HG02678 (cell line): ENCODE results near the gene WIPF3.
"Not testable (repeated sequence)": the region's sequence is repeated elsewhere in the genome, so short reads cannot be mapped to it uniquely, and the experiment has no call there.

Source experiments
- ATAC-seq: cut with Tn5 transposase; IDR thresholded peaks from one replicate; pipeline ENCODE4 v1.9.1; 2021; ENCODE audit warnings: mild to moderate bottlenecking, moderate library complexity; ENCODE audit not compliant: unreplicated experiment

WIPF3 gene

GRCh38 chr7:29875741-29876140 is 69.4 kb downstream of the WIPF3 start:
- no peak for ATAC-seq

- no peak for ATAC-seq
Measured at GRCh38 chr7:29877196-29877595, 70.9 kb downstream of the WIPF3 start.

- no peak for ATAC-seq
Measured at GRCh38 chr7:29878081-29878688, 71.9 kb downstream of the WIPF3 start.

GRCh38 chr7:29879609-29880008 is 73.3 kb downstream of the WIPF3 start:
- no peak for ATAC-seq

GRCh38 chr7:29881724-29882123 is 75.4 kb downstream of the WIPF3 start:
- ATAC-seq: no peak

- ATAC-seq: no peak
Measured at GRCh38 chr7:29882481-29882880, 76.2 kb downstream of the WIPF3 start.

- no peak for ATAC-seq
Measured at GRCh38 chr7:29883462-29884398, 77.4 kb downstream of the WIPF3 start.

GRCh38 chr7:29884399-29885272 is 78.3 kb downstream of the WIPF3 start:
- ATAC-seq: no peak

- no peak for ATAC-seq
Measured at GRCh38 chr7:29885626-29886025, 79.3 kb downstream of the WIPF3 start.

GRCh38 chr7:29886827-29887226 is 80.5 kb downstream of the WIPF3 start:
- no peak for ATAC-seq

- no peak for ATAC-seq
Measured at GRCh38 chr7:29888006-29888405, 81.7 kb downstream of the WIPF3 start.

GRCh38 chr7:29889288-29889687 is 83.0 kb downstream of the WIPF3 start:
- no peak for ATAC-seq

GRCh38 chr7:29890251-29890650 is 83.9 kb downstream of the WIPF3 start:
- no peak for ATAC-seq

GRCh38 chr7:29890786-29891185 is 84.5 kb downstream of the WIPF3 start:
- ATAC-seq: not testable (repeated sequence)

- no peak for ATAC-seq
Measured at GRCh38 chr7:29891766-29892165, 85.5 kb downstream of the WIPF3 start.

GRCh38 chr7:29892231-29892630 is 85.9 kb downstream of the WIPF3 start:
- no peak for ATAC-seq

- no peak for ATAC-seq
Measured at GRCh38 chr7:29893351-29893965, 87.2 kb downstream of the WIPF3 start.

- ATAC-seq: no peak
Measured at GRCh38 chr7:29894256-29894655, 87.9 kb downstream of the WIPF3 start.

GRCh38 chr7:29895559-29895958 is 89.3 kb downstream of the WIPF3 start:
- no peak for ATAC-seq

GRCh38 chr7:29896685-29897411 is 90.5 kb downstream of the WIPF3 start:
- no peak for ATAC-seq
